ENCODE measurements around the gene POLG.

GRCh38 chr15:89381888-89382686 lies 47.5 kb upstream of the POLG start:
- TF ChIP-seq CTCF (optimal IDR thresholded peaks at IDR 0.05 in 1 of 3, IDR thresholded peaks at IDR 0.05 in 1 of 3, conservative IDR thresholded peaks at IDR 0.05 in 1 of 3; ENCODE audit: extremely low read depth in 1 of 3, insufficient read depth in 2 of 3, low read length in 3 of 3) (no peak), EZH2 (IDR thresholded peaks at IDR 0.05; ENCODE audit: low read length) (no peak)
